Daoy (cell line): ENCODE data around the gene CCL14. TPM values are rescaled to one million over a fixed set of nuclear protein-coding genes. Genes with fewer than 3 reads are reported as not detected.

Source experiments
- DNase-seq: peaks from one replicate; pipeline ENCODE4 v3.0.0-alpha.2; 2015; ENCODE audit warnings: low read depth
- total RNA-seq: library from RNA; depleted of rRNA; stranded (reverse); fragments of >200 nt; shearing (Covaris generic); gene quantifications from 2 replicates; pipeline ENCODE4 v1.2.3, GENCODE V29; 2014

Gene CCL14
- total RNA-seq, 1 experiment from 2014 or later = not detected

- no peak for DNase-seq
These were observed 4.5 kb upstream of the CCL14 start for GRCh38 chr17:35991075-35991474.

GRCh38 chr17:35988164-35988563 lies 1.6 kb upstream of the CCL14 start:
- no peak for DNase-seq

- DNase-seq = no peak
These were observed 2.4 kb downstream of the CCL14 start for GRCh38 chr17:35984140-35984539.

GRCh38 chr17:35982409-35983191 lies 3.9 kb downstream of the CCL14 start:
- DNase-seq = no peak

GRCh38 chr17:35981908-35982330 lies 4.6 kb downstream of the CCL14 start:
- no peak for DNase-seq

- DNase-seq = no peak
These were observed 5.3 kb downstream of the CCL14 start, which contains the start of gene CCL16 for GRCh38 chr17:35981246-35981645. Gene CCL16 (minus strand): TSS chr17:35981497. CDS start chr17:35981420, 77 bp downstream.

- no peak for DNase-seq
These were observed 8.2 kb downstream of the CCL14 start for GRCh38 chr17:35978346-35978745.

GRCh38 chr17:35977509-35977908 lies 9.0 kb downstream of the CCL14 start:
- no peak for DNase-seq

- DNase-seq = no peak
These were observed 12.9 kb downstream of the CCL14 start for GRCh38 chr17:35973333-35974260.

GRCh38 chr17:35972945-35973332 lies 13.6 kb downstream of the CCL14 start:
- DNase-seq = no peak

GRCh38 chr17:35972535-35972934 lies 14.0 kb downstream of the CCL14 start:
- DNase-seq = no peak

GRCh38 chr17:35972066-35972465 lies 14.5 kb downstream of the CCL14 start:
- DNase-seq = no peak

- DNase-seq = peak; percentile 60
These were observed 16.8 kb downstream of the CCL14 start for GRCh38 chr17:35969558-35970380.

GRCh38 chr17:35968520-35969054 lies 17.9 kb downstream of the CCL14 start:
- no peak for DNase-seq

- DNase-seq = no peak
These were observed 21.3 kb downstream of the CCL14 start for GRCh38 chr17:35965272-35965671.

- DNase-seq = no peak
These were observed 22.9 kb downstream of the CCL14 start for GRCh38 chr17:35963663-35964062.

GRCh38 chr17:35953720-35954119 lies 32.8 kb downstream of the CCL14 start:
- no peak for DNase-seq

- DNase-seq = no peak
These were observed 37.1 kb downstream of the CCL14 start for GRCh38 chr17:35949401-35949800.

GRCh38 chr17:35948092-35948491 lies 38.4 kb downstream of the CCL14 start:
- no peak for DNase-seq

GRCh38 chr17:35947156-35947585 lies 39.4 kb downstream of the CCL14 start:
- DNase-seq = peak; percentile 66

- DNase-seq = no peak
These were observed 42.4 kb downstream of the CCL14 start for GRCh38 chr17:35944151-35944550.
